GM10248 (cell line): ENCODE measurements around the gene PRPF6.
"Not testable (repeated sequence)": the region's sequence is repeated elsewhere in the genome, so short reads cannot be mapped to it uniquely, and the experiment has no call there.

Experiments
- CTCF ChIA-PET: fragments of 300-600 bp; sonication (Branson Sonifier 250); formaldehyde crosslinking; extraction: SDS; loops from one replicate; lab custom pipeline; 2021; ENCODE audit warnings: antibody characterized with exemption; lab: Yijun Ruan, JAX
- POLR2A ChIA-PET: fragments of 350-650 bp; sonication (Branson Sonifier 250); formaldehyde crosslinking; extraction: SDS; loops from one replicate; lab custom pipeline; 2020; ENCODE audit warnings: antibody characterized with exemption; lab: Yijun Ruan, JAX
- DNase-seq: peaks from one replicate; pipeline ENCODE4 v3.0.0; 2012; ENCODE audit errors: extremely low spot score
- TF ChIP-seq, protein P1 (sequence below): IDR thresholded peaks from 2 replicates; pipeline ENCODE4 v1.5.1; 2012; ENCODE audit warnings: mild to moderate bottlenecking, low read depth; ENCODE audit errors: extremely low read depth, missing control alignments, control extremely low read depth

The PRPF6 gene

DNA sequence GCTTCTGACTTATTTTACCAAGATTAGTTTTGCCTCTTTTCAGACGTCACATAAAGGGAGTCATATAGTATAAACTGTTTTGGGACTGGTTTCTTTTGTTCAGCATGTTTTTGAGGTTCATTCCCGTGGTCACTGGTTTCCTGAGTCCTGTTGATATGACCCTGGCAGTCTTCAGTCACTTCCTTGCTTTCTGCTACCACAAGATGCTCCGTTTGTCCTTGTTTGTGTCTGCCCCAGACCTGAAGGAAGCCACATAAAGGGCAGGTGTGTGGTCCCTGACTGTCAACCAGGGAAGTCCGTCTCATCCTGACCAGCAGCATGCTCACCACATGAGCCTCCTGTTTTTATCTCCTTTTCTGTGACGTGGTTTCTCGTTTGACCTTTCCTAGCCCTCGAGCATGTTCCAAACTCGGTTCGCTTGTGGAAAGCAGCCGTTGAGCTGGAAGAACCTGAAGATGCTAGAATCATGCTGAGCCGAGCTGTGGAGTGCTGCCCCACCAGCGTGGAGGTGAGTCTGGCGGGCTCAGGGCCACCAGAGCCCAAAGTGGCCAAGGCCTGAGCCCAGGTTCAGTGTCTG is 29.0 kb downstream of the PRPF6 start:
- no peak for DNase-seq
- TF ChIP-seq, protein P1, sequence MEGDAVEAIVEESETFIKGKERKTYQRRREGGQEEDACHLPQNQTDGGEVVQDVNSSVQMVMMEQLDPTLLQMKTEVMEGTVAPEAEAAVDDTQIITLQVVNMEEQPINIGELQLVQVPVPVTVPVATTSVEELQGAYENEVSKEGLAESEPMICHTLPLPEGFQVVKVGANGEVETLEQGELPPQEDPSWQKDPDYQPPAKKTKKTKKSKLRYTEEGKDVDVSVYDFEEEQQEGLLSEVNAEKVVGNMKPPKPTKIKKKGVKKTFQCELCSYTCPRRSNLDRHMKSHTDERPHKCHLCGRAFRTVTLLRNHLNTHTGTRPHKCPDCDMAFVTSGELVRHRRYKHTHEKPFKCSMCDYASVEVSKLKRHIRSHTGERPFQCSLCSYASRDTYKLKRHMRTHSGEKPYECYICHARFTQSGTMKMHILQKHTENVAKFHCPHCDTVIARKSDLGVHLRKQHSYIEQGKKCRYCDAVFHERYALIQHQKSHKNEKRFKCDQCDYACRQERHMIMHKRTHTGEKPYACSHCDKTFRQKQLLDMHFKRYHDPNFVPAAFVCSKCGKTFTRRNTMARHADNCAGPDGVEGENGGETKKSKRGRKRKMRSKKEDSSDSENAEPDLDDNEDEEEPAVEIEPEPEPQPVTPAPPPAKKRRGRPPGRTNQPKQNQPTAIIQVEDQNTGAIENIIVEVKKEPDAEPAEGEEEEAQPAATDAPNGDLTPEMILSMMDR: no peak
- CTCF ChIA-PET: interaction anchor here (0.7 to 5.4 kb wide), 9 partner anchors 8 to 36 kb away, joined by 3 to 38 read pairs (median 4); partner anchors contain the start of genes C20orf204, PRPF6 and SAMD10
- POLR2A ChIA-PET: interaction anchor here (0.6 to 1.8 kb wide), 4 partner anchors 13 to 29 kb away, joined by 3 to 6 read pairs (median 3); partner anchors contain the start of gene PRPF6

DNA sequence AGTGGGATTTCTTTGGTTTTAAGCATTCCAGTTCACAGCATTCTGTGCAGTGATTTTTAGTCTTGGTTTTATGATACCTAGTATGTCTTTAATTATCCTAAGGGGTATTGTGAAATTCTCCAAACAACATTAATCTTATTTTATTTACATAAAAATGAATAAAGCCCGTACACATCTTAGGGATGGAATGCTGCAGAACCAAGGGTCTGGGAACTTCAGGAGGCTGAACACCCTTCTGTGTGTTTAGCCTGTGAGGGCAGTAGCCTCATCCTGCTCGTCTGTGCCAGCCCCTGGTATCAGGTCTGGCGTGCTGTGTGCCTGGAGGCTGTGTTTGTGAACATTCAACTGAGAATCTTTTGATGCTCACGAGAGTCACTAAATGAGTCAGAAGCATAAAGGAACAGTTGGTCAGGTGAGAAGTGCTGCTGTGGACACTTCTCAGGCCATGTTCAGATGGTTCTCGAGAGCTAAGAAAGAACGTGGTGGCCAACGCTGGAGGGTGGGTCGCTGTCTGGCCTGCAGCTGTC is 29.8 kb downstream of the PRPF6 start:
- POLR2A ChIA-PET: interaction anchor here (1.0 to 1.8 kb wide), 3 partner anchors 14 to 30 kb away, joined by 3 to 6 read pairs (median 3); partner anchors contain the start of gene PRPF6
- CTCF ChIA-PET: interaction anchor here (0.7 to 5.4 kb wide), 10 partner anchors 8 to 37 kb away, joined by 3 to 38 read pairs (median 4); partner anchors contain the start of genes C20orf204, PRPF6 and SAMD10
- DNase-seq: no peak
- TF ChIP-seq, protein P1: no peak

DNA sequence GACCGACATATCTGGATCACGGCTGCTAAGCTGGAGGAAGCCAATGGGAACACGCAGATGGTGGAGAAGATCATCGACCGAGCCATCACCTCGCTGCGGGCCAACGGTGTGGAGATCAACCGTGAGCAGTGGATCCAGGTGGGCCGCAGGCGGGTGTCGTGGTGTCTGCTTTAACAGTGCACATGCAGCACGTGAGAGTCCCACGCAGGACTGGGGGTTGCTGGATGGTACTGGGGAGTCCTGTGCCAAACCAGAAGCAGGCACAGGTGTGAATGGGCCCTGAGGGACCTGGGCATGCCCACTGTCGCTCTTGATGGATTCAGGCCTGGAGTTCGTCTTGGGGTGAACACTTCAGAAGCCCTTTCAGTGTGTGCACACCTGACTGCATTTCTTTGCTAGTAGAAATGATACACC is 30.4 kb downstream of the PRPF6 start:
- CTCF ChIA-PET: interaction anchor here (0.9 to 5.4 kb wide), 3 partner anchors 15 to 38 kb away, joined by 3 to 38 read pairs (median 13); partner anchors contain the start of genes PRPF6 and SAMD10

DNA sequence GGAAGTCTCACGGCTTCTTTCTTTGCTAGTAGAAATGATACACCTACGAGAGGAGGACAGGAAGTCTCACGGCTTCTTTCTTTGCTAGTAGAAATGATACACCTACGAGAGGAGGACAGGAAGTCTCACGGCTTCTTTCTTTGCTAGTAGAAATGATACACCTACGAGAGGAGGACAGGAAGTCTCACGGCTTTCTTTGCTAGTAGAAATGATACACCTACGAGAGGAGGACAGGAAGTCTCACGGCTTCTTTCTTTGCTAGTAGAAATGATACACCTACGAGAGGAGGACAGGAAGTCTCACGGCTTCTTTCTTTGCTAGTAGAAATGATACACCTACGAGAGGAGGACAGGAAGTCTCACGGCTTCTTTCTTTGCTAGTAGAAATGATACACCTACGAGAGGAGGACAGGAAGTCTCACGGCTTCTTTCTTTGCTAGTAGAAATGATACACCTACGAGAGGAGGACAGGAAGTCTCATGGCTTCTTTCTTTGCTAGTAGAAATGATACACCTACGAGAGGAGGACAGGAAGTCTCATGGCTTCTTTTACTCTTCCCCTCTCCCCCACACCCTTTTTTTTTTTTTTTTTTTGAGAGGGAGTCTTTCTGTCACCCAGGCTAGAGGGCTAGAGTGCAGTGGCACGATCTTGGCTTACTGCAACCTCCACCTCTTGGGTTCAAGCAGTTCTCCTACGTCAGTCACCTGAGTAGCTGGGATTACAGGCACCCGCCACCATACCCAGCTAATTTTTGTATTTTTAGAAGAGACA is 31.6 kb downstream of the PRPF6 start:
- CTCF ChIA-PET: interaction anchor here (1.3 to 2.6 kb wide), 3 partner anchors 24 to 32 kb away, joined by 3 to 12 read pairs (median 4); partner anchors contain the start of gene C20orf204
- DNase-seq, POLR2A ChIA-PET: not testable (repeated sequence)

More for the DNA sequence above, 30.4 kb downstream of the PRPF6 start:
- POLR2A ChIA-PET: interaction anchor here (1.8 kb wide), 1 partner anchor 26 kb away, joined by 6 read pairs; no protein-coding TSS in a partner anchor
- no peak for DNase-seq
- TF ChIP-seq, protein P1: no peak

DNA sequence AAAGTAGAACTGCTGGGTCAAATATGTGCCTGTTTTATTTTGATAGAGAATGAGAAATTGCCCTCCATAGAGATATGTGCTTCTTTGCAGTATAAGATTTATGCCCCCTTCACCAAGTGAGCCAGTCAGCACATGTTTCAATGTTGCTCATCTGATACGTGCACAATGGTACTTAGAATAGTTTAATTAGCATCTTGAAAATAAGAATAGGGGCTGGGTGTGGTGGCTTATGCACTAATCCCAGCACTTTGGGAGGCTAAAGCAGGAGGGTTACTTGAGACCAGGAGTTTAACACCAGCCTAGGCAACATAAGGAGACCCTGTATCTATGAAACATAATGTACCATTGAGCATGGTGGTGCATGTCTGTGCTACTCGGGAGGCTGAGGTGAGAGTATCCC is 34.7 kb downstream of the PRPF6 start:
- no peak for DNase-seq
- POLR2A ChIA-PET: no interaction called here
- CTCF ChIA-PET: interaction anchor here (1.2 to 1.5 kb wide), 2 partner anchors 21 to 23 kb away, joined by 3 read pairs; partner anchors contain the start of gene C20orf204
- TF ChIP-seq, protein P1: no peak

DNA sequence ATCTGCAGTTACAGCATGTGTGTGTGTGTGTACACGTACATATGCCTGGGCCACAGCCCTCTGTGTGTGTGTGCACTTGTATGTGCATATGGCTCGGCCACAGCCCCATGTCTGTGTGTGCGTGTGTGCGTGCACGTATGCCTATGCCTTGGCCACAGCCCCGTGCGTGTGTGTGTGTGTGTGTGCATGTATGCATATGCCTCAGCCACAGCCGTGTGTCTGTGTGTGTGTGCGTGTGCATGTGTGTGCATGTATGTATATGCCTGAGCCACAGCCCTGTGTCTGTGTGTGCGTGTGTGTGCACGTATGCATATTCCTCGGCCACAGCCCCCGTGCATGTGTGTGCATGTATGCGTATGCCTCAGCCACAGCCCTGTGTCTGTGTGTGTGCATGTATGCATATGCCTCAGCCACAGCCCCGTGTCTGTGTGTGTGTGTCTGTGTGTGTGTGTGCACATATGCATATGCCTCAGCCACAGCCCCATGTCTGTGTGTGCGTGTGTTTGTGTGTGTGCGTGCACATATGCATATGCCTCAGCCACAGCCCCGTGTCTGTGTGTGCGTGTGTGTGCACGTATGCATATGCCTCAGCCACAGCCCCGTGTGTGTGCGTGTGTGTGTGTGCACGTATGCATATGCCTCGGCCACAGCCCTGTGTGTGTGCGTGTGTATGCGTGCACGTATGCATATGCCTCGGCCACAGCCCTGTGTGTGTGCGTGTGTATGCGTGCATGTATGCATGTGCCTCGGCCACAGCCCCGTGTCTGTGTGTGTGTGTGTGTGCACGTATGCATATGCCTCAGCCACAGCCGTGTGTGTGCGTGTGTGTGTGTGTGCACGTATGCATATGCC is 40.4 kb downstream of the PRPF6 start:
- ChIA-PET CTCF (interaction anchor here (0.9 kb wide), 1 partner anchor 36 kb away, joined by 3 read pairs; no protein-coding TSS in a partner anchor), POLR2A (interaction anchor here (0.7 kb wide), 2 partner anchors 19 to 161 kb away, joined by 3 to 8 read pairs; no protein-coding TSS in a partner anchor)
- DNase-seq: no peak
- TF ChIP-seq, protein P1: no peak
